Islet of Langerhans (tissue), 1 donor: ENCODE results near the gene HTR4.
"Not testable (repeated sequence)": the region's sequence is repeated elsewhere in the genome, so short reads cannot be mapped to it uniquely, and the experiment has no call there.

Source experiments
- FAIRE-seq: peaks from one replicate; lab custom pipeline; 2011; peaks lifted over from hg19 to GRCh38; lab: Jason Lieb, UNC

Gene HTR4, protein sequence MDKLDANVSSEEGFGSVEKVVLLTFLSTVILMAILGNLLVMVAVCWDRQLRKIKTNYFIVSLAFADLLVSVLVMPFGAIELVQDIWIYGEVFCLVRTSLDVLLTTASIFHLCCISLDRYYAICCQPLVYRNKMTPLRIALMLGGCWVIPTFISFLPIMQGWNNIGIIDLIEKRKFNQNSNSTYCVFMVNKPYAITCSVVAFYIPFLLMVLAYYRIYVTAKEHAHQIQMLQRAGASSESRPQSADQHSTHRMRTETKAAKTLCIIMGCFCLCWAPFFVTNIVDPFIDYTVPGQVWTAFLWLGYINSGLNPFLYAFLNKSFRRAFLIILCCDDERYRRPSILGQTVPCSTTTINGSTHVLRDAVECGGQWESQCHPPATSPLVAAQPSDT

DNA sequence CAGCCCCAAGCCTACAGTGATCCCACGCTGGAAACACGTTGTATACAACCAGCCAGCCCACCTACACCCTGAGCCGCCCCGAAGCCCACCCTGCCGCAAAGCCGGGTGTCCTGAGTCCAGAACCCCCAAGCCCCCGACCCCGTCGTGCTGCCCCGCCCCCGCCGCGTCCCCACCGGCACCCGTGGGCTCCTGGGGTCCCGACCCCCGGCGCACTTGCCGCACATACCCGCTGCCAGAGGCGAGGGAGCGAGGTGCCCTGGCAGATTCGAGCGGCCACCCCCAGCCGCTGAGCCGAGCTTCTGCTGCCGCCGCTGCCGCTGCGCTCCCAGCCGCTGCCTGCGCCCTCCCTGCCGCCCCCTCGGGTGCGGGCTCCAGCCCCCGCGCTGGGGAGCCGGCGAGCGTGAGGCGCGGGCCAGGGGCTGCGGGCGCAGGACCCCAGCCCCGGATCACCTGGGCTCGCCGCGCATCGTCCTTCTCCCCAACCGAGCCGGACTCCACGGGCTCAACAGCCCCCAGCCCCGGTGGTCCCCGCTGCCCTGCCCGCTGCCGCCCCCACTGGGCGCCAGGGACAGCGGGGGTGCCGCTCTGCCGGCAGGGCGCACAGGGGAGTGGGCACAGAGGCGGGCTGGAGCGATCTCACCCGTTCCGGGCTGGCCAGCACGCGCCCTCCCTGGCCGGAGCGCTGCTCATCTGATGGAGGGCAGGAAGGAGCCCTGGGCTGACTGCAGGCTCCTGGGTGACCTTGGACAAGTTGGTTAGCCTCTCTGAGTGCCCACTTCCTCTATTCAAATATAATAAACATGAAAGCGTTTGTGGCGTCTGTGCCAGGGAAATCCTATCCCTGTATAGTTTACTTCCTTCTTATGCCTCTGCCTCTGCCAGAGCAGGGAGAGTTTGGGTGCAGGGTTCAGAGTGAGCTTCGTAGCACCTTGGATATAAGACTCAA, at the start of gene HTR4:
Gene HTR4, minus strand, starts transcription at position 692 of the 946 bp plus-strand sequence. CDS start 17,513 bp downstream, outside the sequence.
- FAIRE-seq = no peak

DNA sequence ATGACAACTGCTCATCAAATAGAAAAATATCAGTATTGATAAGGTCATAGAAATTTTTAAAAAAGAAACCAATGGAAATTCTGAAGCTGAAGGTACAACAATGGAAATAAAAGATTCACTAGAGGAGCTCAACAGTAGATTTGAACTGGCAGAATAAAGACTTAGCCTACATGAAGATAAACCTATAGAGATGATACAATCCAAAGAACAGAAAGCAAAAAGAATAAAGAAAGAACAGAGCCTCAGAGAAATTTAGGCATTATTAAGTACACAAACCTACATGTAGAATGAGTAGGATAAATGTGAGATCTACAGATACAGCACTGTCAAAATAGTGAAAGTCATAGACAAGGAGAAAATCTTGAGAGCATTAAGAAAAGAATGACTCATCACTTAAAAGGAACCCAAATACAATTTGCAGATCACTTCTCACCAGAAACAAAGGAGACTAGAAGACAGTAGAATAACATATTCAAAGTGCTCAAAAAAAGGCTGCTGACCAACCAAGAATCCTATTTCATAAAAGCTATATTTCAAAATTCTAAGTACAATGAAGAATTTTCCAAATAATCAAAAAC, 47.8 kb upstream of the HTR4 start:
- FAIRE-seq = no peak

GRCh38 chr5:148699028-148699427, 44.7 kb upstream of the HTR4 start:
- FAIRE-seq = no peak

DNA sequence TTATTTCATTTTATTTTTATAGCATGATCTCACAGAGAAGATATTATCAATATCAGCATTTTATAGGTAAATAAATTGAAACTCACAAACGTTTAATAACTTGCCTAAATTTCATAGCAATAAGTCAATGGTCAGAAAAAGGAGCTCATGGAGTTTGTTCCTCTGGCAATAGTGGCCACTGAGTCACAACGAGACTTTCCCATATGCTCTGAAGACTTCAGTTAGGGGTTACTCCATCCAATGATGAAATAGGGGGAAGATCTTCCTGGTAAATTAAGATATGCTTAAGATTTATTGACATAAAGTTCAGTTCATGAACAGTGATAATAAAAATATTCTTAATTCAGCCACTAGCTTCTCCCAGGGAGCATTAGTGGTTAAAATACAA, 43.5 kb upstream of the HTR4 start:
- no peak for FAIRE-seq

- FAIRE-seq = no peak
Observed at GRCh38 chr5:148697180-148697808, 43.0 kb upstream of the HTR4 start.

DNA sequence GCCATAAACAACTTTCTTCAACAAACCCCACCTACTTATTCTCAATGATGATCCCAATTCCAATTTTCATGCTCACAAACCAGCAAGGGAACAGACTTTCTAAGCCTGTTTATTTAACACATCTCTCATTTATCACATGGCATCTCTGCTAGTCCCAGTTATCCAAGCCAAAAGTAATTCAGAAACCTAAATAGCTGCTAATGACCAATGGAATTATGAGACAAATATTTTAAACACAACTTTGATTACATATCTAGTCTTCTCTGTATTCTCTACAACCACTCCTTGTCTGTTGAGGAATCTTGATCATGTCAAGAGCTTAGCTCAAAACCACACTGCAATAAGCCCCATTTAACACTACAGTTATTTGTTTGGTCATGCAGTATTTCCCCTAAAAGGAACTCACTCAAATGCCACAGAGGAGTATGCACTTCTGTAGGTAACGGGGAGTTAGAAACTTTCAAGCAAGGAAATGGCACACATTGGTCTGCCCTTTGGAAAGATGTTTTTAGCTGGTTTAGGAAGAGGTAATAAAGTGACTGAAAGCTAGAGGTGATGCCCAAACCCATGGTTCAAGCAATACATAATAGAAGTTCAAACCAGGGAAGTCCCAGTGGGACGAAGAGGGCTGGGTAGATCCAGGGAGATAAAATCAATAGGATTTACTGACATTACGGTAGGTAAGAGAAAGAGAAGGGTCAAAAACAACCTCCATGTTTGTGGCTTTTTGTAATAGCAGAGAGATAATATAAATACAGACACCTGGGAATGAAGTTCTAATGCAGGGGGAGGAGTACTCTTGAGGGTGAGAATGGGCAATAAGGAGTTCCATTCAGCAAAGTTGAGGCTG, 42.1 kb upstream of the HTR4 start:
- FAIRE-seq = no peak

- no peak for FAIRE-seq
Observed at GRCh38 chr5:148690945-148691344, 36.6 kb upstream of the HTR4 start.

GRCh38 chr5:148688787-148689186, 34.5 kb upstream of the HTR4 start:
- no peak for FAIRE-seq

- no peak for FAIRE-seq
Observed at GRCh38 chr5:148687871-148688270, 33.5 kb upstream of the HTR4 start.

DNA sequence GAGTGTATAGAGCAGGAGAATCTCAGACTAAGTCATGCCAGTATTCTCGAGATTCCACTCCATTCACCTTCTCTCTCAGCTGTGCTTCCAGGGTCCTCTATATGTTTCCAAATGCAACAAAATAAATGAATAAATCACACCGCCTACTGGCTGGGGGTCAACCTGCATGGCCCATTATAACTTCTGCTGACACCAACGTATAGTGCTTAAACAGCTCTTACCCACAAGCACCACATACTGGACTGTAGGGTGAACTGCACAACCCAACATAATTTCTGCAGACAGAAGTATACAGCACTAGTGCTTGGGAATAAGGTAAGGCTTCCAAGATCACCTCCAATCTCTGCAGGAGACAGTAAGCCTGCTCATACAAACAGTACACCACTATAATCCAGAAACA, 33.1 kb upstream of the HTR4 start:
- no peak for FAIRE-seq

- no peak for FAIRE-seq
Observed at GRCh38 chr5:148686660-148687059, 32.3 kb upstream of the HTR4 start.

GRCh38 chr5:148685520-148686134, 31.3 kb upstream of the HTR4 start:
- no peak for FAIRE-seq

DNA sequence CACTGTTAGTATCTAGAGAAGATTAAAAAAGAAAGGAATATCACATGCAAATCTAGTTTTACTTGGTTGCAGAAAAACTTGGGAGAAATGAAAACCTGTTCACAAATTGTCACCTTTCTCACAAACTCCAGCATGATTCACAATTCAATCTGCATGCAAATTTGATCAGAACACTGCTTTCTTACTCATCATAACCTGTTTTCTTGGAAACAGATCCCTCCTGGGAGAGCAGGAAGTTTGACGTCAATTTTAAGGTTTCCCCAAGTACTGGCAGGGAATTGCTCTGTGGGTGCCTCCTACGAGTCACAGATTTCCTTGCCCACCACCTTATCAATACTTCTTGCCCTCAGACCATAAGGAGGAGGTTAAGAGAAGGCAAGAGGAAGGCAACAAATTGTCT, 30.2 kb upstream of the HTR4 start:
- FAIRE-seq = no peak

- FAIRE-seq = no peak
Observed at GRCh38 chr5:148683651-148684050, 29.3 kb upstream of the HTR4 start.

GRCh38 chr5:148682058-148683026, 28.0 kb upstream of the HTR4 start:
- FAIRE-seq = no peak

GRCh38 chr5:148681157-148682057, 27.1 kb upstream of the HTR4 start:
- no peak for FAIRE-seq

GRCh38 chr5:148673704-148674103, 19.4 kb upstream of the HTR4 start:
- FAIRE-seq = not testable (repeated sequence)

DNA sequence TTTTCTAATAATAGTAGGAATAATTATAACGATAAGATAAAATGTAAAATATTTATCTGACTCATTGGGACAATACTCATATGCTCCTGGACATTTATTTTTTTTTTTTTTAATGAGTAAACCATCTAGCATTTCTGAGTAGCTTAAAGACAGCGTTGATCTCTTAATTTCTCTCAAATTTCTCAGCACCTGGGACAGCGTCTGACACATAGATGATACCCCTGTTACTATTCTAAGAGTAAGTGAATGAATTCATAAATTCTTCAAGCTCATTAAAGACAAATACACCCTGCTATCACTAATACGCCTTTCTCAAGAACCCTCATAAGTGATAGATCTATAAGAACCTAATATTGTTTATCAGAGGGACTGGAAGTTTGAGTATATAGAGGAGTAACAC, 12.0 kb upstream of the HTR4 start:
- FAIRE-seq = no peak

DNA sequence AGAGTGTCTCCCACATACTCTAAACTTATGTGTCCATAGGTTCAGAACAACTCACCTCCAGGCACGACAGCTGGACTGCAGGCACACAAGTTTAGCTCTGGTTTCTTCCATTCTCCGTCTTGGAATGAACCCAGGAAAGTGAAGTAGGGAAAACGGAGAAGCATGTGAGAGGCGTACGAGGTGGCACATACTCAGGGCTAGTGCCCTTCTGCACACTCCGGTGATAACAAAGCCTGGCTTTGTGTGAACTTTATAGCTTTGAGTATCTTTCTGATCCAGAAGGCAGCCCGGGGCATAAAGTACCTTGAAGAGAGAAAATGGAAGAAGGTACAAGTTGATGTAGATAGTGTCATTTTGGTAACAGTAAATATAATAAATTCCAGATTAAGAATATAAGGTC, 11.1 kb upstream of the HTR4 start:
- no peak for FAIRE-seq
